Measurements from ENCODE around the gene PNLIPRP1.

- TF ChIP-seq POLR2AphosphoS5 (IDR thresholded peaks at IDR 0.05) (no peak), CTCF (IDR thresholded peaks at IDR 0.05; ENCODE audit: poor library complexity, severe bottlenecking) (peak; percentile 48), EZH2 (IDR thresholded peaks at IDR 0.05; ENCODE audit: borderline replicate concordance, insufficient read depth, low read length, poor library complexity, severe bottlenecking) (no peak), MXI1 (conservative IDR thresholded peaks at IDR 0.05; ENCODE audit: poor library complexity, severe bottlenecking) (no peak), TAF1 (IDR thresholded peaks at IDR 0.05; ENCODE audit: low read depth) (no peak), REST (IDR thresholded peaks at IDR 0.05; ENCODE audit: borderline replicate concordance) (no peak), SMC3 (conservative IDR thresholded peaks at IDR 0.05; ENCODE audit: poor library complexity) (peak; percentile 18)
These were observed 36.7 kb downstream of the PNLIPRP1 start for GRCh38 chr10:116627386-116627933.
